ENCODE results near the gene SFSWAP. TPM values are rescaled to one million over a fixed set of nuclear protein-coding genes. Genes with fewer than 3 reads are reported as not detected.

Gene SFSWAP
- total RNA-seq, 1 donor from 2014 or later, result 58.1 TPM

- intact Hi-C loops (cut with micrococcal nuclease), result no loop called here
These were observed 75.0 kb downstream of the SFSWAP start for GRCh38 chr12:131785763-131786330.

GRCh38 chr12:131786331-131786730 is 75.4 kb downstream of the SFSWAP start:
- intact Hi-C loops (cut with micrococcal nuclease), result no loop called here

GRCh38 chr12:131787143-131787660 is 76.3 kb downstream of the SFSWAP start:
- intact Hi-C loops (cut with micrococcal nuclease), result no loop called here

GRCh38 chr12:131788070-131788469 is 77.2 kb downstream of the SFSWAP start:
- intact Hi-C loops (cut with micrococcal nuclease), result no loop called here

GRCh38 chr12:131789638-131790037 is 78.7 kb downstream of the SFSWAP start:
- intact Hi-C loops (cut with micrococcal nuclease), result no loop called here

- intact Hi-C loops (cut with micrococcal nuclease), result no loop called here
These were observed 82.5 kb downstream of the SFSWAP start for GRCh38 chr12:131793243-131794022.

GRCh38 chr12:131794061-131794460 is 83.2 kb downstream of the SFSWAP start:
- intact Hi-C loops (cut with micrococcal nuclease), result no loop called here

GRCh38 chr12:131794573-131794972 is 83.7 kb downstream of the SFSWAP start:
- intact Hi-C loops (cut with micrococcal nuclease), result no loop called here

- intact Hi-C loops (cut with micrococcal nuclease), result no loop called here
These were observed 84.2 kb downstream of the SFSWAP start for GRCh38 chr12:131795064-131795463.

- intact Hi-C loops (cut with micrococcal nuclease), result no loop called here
These were observed 85.0 kb downstream of the SFSWAP start for GRCh38 chr12:131795690-131796410.

GRCh38 chr12:131796411-131796736 is 85.5 kb downstream of the SFSWAP start:
- intact Hi-C loops (cut with micrococcal nuclease), result no loop called here

- intact Hi-C loops (cut with micrococcal nuclease), result no loop called here
These were observed 86.1 kb downstream of the SFSWAP start for GRCh38 chr12:131796754-131797587.

GRCh38 chr12:131797588-131797934 is 86.7 kb downstream of the SFSWAP start:
- intact Hi-C loops (cut with micrococcal nuclease), result no loop called here

GRCh38 chr12:131799195-131799594 is 88.3 kb downstream of the SFSWAP start:
- intact Hi-C loops (cut with micrococcal nuclease), result no loop called here

- intact Hi-C loops (cut with micrococcal nuclease), result no loop called here
These were observed 89.1 kb downstream of the SFSWAP start for GRCh38 chr12:131799828-131800593.

- intact Hi-C loops (cut with micrococcal nuclease), result no loop called here
These were observed 89.8 kb downstream of the SFSWAP start for GRCh38 chr12:131800594-131801135.

- intact Hi-C loops (cut with micrococcal nuclease), result no loop called here
These were observed 90.5 kb downstream of the SFSWAP start for GRCh38 chr12:131801254-131801866.

GRCh38 chr12:131803961-131804521 is 93.2 kb downstream of the SFSWAP start:
- intact Hi-C loops (cut with micrococcal nuclease), result no loop called here

GRCh38 chr12:131805421-131805820 is 94.5 kb downstream of the SFSWAP start:
- intact Hi-C loops (cut with micrococcal nuclease), result no loop called here

GRCh38 chr12:131806674-131807073 is 95.8 kb downstream of the SFSWAP start:
- intact Hi-C loops (cut with micrococcal nuclease), result no loop called here
